Keratinocyte (primary cell): ENCODE data around the gene SERPINA5. TPM values are rescaled to one million over a fixed set of nuclear protein-coding genes. Genes with fewer than 3 reads are reported as not detected.

Experiments
- DNase-seq: peaks from one replicate; pipeline ENCODE4 v3.0.0-alpha.2; 2011; ENCODE audit warnings: low read depth, missing footprints, low spot score
- FAIRE-seq: peaks from 2 replicates; lab custom pipeline; 2011; peaks lifted over from hg19 to GRCh38; lab: Jason Lieb, UNC
- H2AFZ ChIP-seq: 2 replicates; pipeline ENCODE4 v1.6.0; 2012; ENCODE audit warnings: low read length, control low read depth, inconsistent platforms; ENCODE audit not compliant: control insufficient read depth
- H3K27ac ChIP-seq: 2 replicates; pipeline ENCODE4 v1.5.1; 2011; ENCODE audit warnings: low read length; ENCODE audit not compliant: control insufficient read depth, insufficient read depth
- H3K27me3 ChIP-seq: 3 replicates; pipeline ENCODE4 v1.6.0; 2011; ENCODE audit warnings: low read length; ENCODE audit not compliant: control insufficient read depth, insufficient read depth; ENCODE audit errors: extremely low read depth
- H3K36me3 ChIP-seq, 2 experiments: 2 replicates in 1 of 2; 3 replicates in 1 of 2; pipeline ENCODE4 v1.5.1; 2011; ENCODE audit warnings: low read length in 2 of 2, mild to moderate bottlenecking in 1 of 2; ENCODE audit not compliant: control insufficient read depth in 2 of 2, insufficient read depth in 2 of 2; ENCODE audit errors: extremely low read depth in 1 of 2
- H3K4me1 ChIP-seq: 3 replicates; pipeline ENCODE4 v1.5.1; 2011; ENCODE audit warnings: low read length; ENCODE audit not compliant: control insufficient read depth, insufficient read depth; ENCODE audit errors: extremely low read depth
- H3K4me2 ChIP-seq: 3 replicates; pipeline ENCODE4 v1.6.0; 2011; ENCODE audit warnings: low read depth, low read length; ENCODE audit not compliant: control insufficient read depth, insufficient read depth; ENCODE audit errors: extremely low read depth
- H3K4me3 ChIP-seq, 3 experiments: fragments of 200-600 bp in 1 of 3; sonication (generic) in 1 of 3; 2 replicates in 2 of 3; 3 replicates in 1 of 3; pipeline ENCODE4 v1.5.1; 2011 to 2016; ENCODE audit warnings: low read length in 3 of 3, mild to moderate bottlenecking in 3 of 3, control low read depth in 2 of 3, inconsistent platforms in 1 of 3, low read depth in 1 of 3, mixed read lengths in 1 of 3, mixed run types in 1 of 3, moderate library complexity in 1 of 3; ENCODE audit not compliant: control insufficient read depth in 2 of 3, insufficient read depth in 2 of 3; ENCODE audit errors: extremely low read depth in 1 of 3
- H3K79me2 ChIP-seq: 2 replicates; pipeline ENCODE4 v1.6.0; 2012; ENCODE audit warnings: low read length; ENCODE audit not compliant: control insufficient read depth, insufficient read depth
- H3K9ac ChIP-seq: 3 replicates; pipeline ENCODE4 v1.6.0; 2011; ENCODE audit warnings: low read length; ENCODE audit not compliant: control insufficient read depth, insufficient read depth; ENCODE audit errors: extremely low read depth
- H3K9me1 ChIP-seq: 3 replicates; pipeline ENCODE4 v1.6.0; 2011; ENCODE audit warnings: low read length; ENCODE audit not compliant: control insufficient read depth, insufficient read depth; ENCODE audit errors: extremely low read depth
- H3K9me3 ChIP-seq: 2 replicates; pipeline ENCODE4 v1.5.1; 2012; ENCODE audit warnings: low read depth, low read length; ENCODE audit not compliant: control insufficient read depth
- H4K20me1 ChIP-seq: 3 replicates; pipeline ENCODE4 v1.6.0; 2011; ENCODE audit warnings: low read length; ENCODE audit not compliant: control insufficient read depth, insufficient read depth; ENCODE audit errors: extremely low read depth
- CTCF ChIP-seq, 3 experiments: IDR thresholded peaks in 1 of 3; conservative IDR thresholded peaks in 1 of 3; optimal IDR thresholded peaks in 1 of 3; 2 replicates in 2 of 3; 3 replicates in 1 of 3; pipeline versions ENCODE3 to v1.5.1; 2011; ENCODE audit warnings: low read length in 3 of 3, mild to moderate bottlenecking in 3 of 3, moderate library complexity in 2 of 3, control low read depth in 1 of 3, inconsistent platforms in 1 of 3; ENCODE audit not compliant: insufficient read depth in 2 of 3; ENCODE audit errors: extremely low read depth in 1 of 3
- EZH2 ChIP-seq: IDR thresholded peaks from one replicate; pipeline ENCODE4 v1.6.1; 2012; ENCODE audit warnings: inconsistent platforms, mild to moderate bottlenecking, low read length, moderate library complexity
- dilution Hi-C: fragments of 300-500 bp; cut with MboI; formaldehyde crosslinking; loops from one replicate; pipeline ENCODE4 v1.7.0; 2020; ENCODE audit warnings: low sequenced_read_pairs; ENCODE audit not compliant: extremely low pct_ligation_motif_present
- polyA plus RNA-seq, 5 experiments: library from polyadenylated mRNA; depleted of rRNA in 3 of 5; stranded (reverse) in 3 of 5; stranded (forward) in 1 of 5; unstranded in 1 of 5; fragments of >200 nt; gene quantifications; 1 replicate in 1 of 5; 2 replicates in 3 of 5; 3 replicates in 1 of 5; pipeline versions ENCODE4 v1.2.1 to v1.2.3, GENCODE V29; 2011 to 2012; ENCODE audit warnings: missing spikeins in 2 of 5, low read depth in 1 of 5, low replicate concordance in 1 of 5

Gene SERPINA5
- polyA plus RNA-seq, 1 donor (not counting 4 experiments of a cell fraction or from before 2014, with no cell fraction given) = not detected

DNA sequence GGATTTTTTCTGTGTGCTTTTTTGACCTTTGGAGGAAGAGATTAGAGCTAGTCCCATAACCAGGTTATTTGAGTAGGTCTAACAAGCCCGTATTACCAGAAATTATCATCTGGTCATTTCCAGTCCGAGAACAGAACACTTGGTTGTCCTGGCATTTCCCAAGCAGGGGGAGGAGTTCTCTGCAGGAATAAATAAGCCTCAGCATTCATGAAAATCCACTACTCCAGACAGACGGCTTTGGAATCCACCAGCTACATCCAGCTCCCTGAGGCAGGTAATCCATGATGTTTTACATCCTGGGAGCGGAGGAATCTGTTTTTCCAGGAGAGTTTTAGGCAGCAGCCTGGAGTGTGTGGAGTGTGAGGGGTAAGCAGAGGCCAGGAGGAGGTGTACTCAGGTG lies 30.9 kb downstream of the SERPINA5 start, which contains the start of gene SERPINA3:
Gene SERPINA3 (plus strand): TSS at position 218 of the 400 bp plus-strand sequence. CDS start 2,051 bp downstream, outside the sequence.
- no peak for FAIRE-seq
- TF ChIP-seq EZH2 = no peak

GRCh38 chr14:94612580-94613554 lies 31.6 kb downstream of the SERPINA5 start:
- Histone ChIP-seq H3K9ac (no peak overlapping the region), H4K20me1 (no peaks in the 10 kb centered on the region), H2AFZ (no peak overlapping the region), H3K27ac (no peak overlapping the region), H3K9me1 (no peaks in the 10 kb centered on the region), H3K4me2 (no peak overlapping the region), H3K79me2 (no peaks in the 10 kb centered on the region), H3K36me3 (no peaks in the 10 kb centered on the region), H3K4me3 (no peak overlapping the region), H3K27me3 (no peaks in the 10 kb centered on the region), H3K9me3 (no peaks in the 10 kb centered on the region), H3K4me1 (peaks cover 9% of the 10 kb centered on the region)
- dilution Hi-C loops = no loop called here
- TF ChIP-seq CTCF (optimal IDR thresholded peaks at IDR 0.05 in 1 of 3, IDR thresholded peaks at IDR 0.05 in 1 of 3, conservative IDR thresholded peaks at IDR 0.05 in 1 of 3; ENCODE audit: extremely low read depth in 1 of 3, insufficient read depth in 2 of 3, low read length in 3 of 3) (no peak), EZH2 (no peak)
- no peak for DNase-seq
- no peak for FAIRE-seq

More for the DNA sequence above, 30.9 kb downstream of the SERPINA5 start, which contains the start of gene SERPINA3:
- Histone ChIP-seq H3K9me3 (no peaks in the 10 kb centered on the region), H3K27ac (no peak within 1 kb of the TSS), H3K27me3 (no peaks in the 10 kb centered on the region), H2AFZ (no peak within 1 kb of the TSS), H3K9me1 (no peaks in the 10 kb centered on the region), H3K36me3 (no peaks in the 10 kb centered on the region), H3K79me2 (no peaks in the 10 kb centered on the region), H3K4me1 (peaks cover 9% of the 10 kb centered on the region), H3K9ac (no peak within 1 kb of the TSS), H3K4me3 (no peak within 1 kb of the TSS), H3K4me2 (no peak within 1 kb of the TSS), H4K20me1 (no peaks in the 10 kb centered on the region)
- no peak for DNase-seq
- dilution Hi-C loops = no loop called here
